ENCODE results near the gene TAF13. TPM values are rescaled to one million over a fixed set of nuclear protein-coding genes. Genes with fewer than 3 reads are reported as not detected.

Gene TAF13
- total and polyA plus RNA-seq, 8 donors, result 7.2 to 18.8 (median 11.9) TPM

DNA sequence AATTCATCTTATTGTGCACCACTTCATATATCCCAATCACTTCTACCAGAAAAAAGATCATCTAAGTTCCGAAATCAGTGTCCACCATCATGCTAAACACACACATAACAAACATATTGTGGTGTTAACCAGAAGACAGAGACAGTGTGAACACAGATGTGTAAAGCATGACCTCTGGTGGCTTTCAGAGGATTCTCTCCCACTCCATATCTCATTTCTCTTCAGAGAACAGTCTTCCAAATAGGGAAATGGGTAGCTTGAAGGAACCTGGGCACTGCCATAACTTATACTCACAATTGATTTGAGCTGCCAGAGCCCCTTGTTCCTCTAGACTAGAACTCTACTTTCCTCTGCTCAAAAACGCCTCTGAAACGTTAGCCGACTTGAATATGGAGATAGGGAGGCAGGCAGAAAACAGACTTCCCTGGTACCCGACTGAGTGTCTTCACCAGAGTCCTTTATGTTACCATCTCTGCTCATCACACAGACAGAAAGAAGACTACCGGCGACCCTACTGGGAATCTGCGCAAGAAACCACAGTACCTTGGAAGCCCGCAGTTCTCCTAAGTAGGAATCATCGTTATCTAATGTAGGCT lies 36.4 kb upstream of the TAF13 start:
- H3K4me3 ChIP-seq, result no peak overlapping the region
- no peaks in the 10 kb centered on the region for H3K36me3 ChIP-seq
- DNase-seq, result no peak
- intact Hi-C loops (cut with DNase I), result no loop called here
- TF ChIP-seq, protein P1, sequence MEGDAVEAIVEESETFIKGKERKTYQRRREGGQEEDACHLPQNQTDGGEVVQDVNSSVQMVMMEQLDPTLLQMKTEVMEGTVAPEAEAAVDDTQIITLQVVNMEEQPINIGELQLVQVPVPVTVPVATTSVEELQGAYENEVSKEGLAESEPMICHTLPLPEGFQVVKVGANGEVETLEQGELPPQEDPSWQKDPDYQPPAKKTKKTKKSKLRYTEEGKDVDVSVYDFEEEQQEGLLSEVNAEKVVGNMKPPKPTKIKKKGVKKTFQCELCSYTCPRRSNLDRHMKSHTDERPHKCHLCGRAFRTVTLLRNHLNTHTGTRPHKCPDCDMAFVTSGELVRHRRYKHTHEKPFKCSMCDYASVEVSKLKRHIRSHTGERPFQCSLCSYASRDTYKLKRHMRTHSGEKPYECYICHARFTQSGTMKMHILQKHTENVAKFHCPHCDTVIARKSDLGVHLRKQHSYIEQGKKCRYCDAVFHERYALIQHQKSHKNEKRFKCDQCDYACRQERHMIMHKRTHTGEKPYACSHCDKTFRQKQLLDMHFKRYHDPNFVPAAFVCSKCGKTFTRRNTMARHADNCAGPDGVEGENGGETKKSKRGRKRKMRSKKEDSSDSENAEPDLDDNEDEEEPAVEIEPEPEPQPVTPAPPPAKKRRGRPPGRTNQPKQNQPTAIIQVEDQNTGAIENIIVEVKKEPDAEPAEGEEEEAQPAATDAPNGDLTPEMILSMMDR (IDR thresholded peaks at IDR 0.05), result no peak
- H3K9me3 ChIP-seq, result no peaks in the 10 kb centered on the region
- H3K27ac ChIP-seq, result no peak overlapping the region
- no peak for FAIRE-seq
- WGBS, 2 donors, result 41 to 42% methylated on average over 10 of the region's 10 CpGs
- ATAC-seq, result no peak
- peaks cover 0 to 11% (median 3%) of the 10 kb centered on the region in 3 donors for H3K4me1 ChIP-seq
- no peaks in the 10 kb centered on the region for H3K27me3 ChIP-seq

DNA sequence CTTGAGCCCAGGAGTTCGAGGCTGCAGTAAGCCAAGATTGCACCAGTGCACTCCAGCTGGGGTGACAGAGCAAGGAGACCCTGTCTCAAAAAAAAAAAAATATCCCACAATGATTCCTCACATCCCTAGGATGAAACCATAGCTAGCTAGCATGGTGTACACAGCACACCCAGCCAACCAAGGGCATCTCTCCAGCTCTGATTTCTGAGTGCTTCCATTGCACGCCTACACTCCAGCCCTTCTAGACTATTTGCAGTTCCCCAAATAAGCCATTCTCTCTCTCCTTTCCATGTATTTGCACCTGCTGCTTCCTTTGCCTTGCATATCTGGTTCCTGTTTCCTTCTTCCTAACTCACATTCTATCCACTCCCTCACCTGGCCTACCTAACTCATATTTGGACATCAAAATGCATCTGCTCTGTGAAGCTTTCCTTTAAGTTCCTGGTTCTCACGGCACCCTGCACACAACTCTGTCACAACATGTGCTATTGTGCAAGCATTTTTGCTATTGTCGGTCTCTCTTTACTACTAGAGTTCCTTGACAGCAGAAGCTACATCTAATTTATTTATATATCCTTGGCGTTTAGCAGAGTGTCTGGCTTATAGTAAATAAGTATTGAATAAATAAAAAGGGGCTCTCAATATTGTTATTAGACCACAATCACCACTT lies 35.7 kb upstream of the TAF13 start:
- intact Hi-C loops (cut with DNase I), result no loop called here
- TF ChIP-seq, protein P1 (IDR thresholded peaks at IDR 0.05), result no peak
- DNase-seq, result no peak
- ATAC-seq, result no peak
- Histone ChIP-seq H3K27me3 (no peaks in the 10 kb centered on the region), H3K36me3 (no peaks in the 10 kb centered on the region), H3K4me1 (peaks cover 0 to 10% (median 0%) of the 10 kb centered on the region in 3 donors), H3K27ac (no peak overlapping the region), H3K9me3 (no peaks in the 10 kb centered on the region), H3K4me3 (no peak overlapping the region)
- FAIRE-seq, result no peak
- 73 to 77% methylated on average over 5 of the region's 5 CpGs for WGBS, 2 donors

DNA sequence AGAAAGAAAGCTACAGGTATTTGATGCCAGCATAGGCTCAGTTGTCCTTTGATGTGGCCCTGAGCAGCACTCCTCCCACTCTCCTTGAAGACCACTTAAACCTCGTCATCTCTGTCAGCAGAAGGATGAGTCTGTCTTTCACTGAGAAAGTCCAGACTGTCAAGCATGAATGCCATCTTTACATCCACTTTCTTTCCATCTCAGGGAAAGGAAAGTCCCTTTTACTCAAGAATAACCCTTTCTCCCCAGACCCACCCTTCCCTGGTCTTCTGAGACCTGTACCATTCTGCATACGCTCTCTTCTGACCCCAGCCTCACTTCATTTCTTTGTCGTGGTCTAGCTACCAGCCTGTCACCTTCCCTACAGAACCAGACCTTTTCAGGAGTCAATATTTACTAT lies 34.1 kb upstream of the TAF13 start:
- ATAC-seq (no peak), FAIRE-seq (no peak), DNase-seq (no peak)
- Histone ChIP-seq H3K4me3 (no peak overlapping the region), H3K9me3 (no peaks in the 10 kb centered on the region), H3K4me1 (peaks cover 0 to 10% (median 0%) of the 10 kb centered on the region in 3 donors), H3K27ac (no peak overlapping the region), H3K36me3 (no peaks in the 10 kb centered on the region), H3K27me3 (no peaks in the 10 kb centered on the region)
- intact Hi-C loops (cut with DNase I), result loop anchor here in 1 of 3 donors (10.0 kb wide), 1 partner anchor 85 kb away; no protein-coding TSS in a partner anchor
- WGBS, 2 donors, result 70 to 76% methylated on average over 3 of the region's 3 CpGs
- TF ChIP-seq, protein P1 (IDR thresholded peaks at IDR 0.05), result no peak

- 83 to 88% methylated on average over 7 of the region's 7 CpGs for WGBS, 2 donors
- intact Hi-C loops (cut with DNase I), result loop anchor here in 1 of 3 donors (10.0 kb wide), 1 partner anchor 87 kb away; no protein-coding TSS in a partner anchor
- Histone ChIP-seq H3K27me3 (no peaks in the 10 kb centered on the region), H3K4me3 (no peak overlapping the region), H3K4me1 (peaks cover 0 to under 1% (median 0%) of the 10 kb centered on the region in 3 donors), H3K9me3 (no peaks in the 10 kb centered on the region), H3K36me3 (no peaks in the 10 kb centered on the region), H3K27ac (no peak overlapping the region)
- ATAC-seq (no peak), FAIRE-seq (no peak), DNase-seq (no peak)
- TF ChIP-seq, protein P1 (IDR thresholded peaks at IDR 0.05), result no peak
Measured at GRCh38 chr1:109107785-109108184, 32.0 kb upstream of the TAF13 start.

GRCh38 chr1:109105881-109106280 lies 30.1 kb upstream of the TAF13 start:
- Histone ChIP-seq H3K36me3 (no peaks in the 10 kb centered on the region), H3K9me3 (no peaks in the 10 kb centered on the region), H3K27me3 (no peaks in the 10 kb centered on the region), H3K27ac (no peak overlapping the region), H3K4me3 (no peak overlapping the region), H3K4me1 (peaks cover 0 to 9% (median 0%) of the 10 kb centered on the region in 3 donors)
- WGBS, 2 donors, result 52 to 59% methylated on average over 4 of the region's 4 CpGs
- ATAC-seq, result no peak
- no peak for FAIRE-seq
- intact Hi-C loops (cut with DNase I), result loop anchor here in 1 of 3 donors (10.0 kb wide), 1 partner anchor 89 kb away; no protein-coding TSS in a partner anchor
- DNase-seq, result no peak
- TF ChIP-seq, protein P1 (IDR thresholded peaks at IDR 0.05), result no peak
